HFFc6 (cell line): Measurements from ENCODE around the gene KIF26B. TPM values are rescaled to one million over a fixed set of nuclear protein-coding genes. Genes with fewer than 3 reads are reported as not detected.

Experiments
- DNase-seq: peaks from one replicate; pipeline ENCODE4 v3.0.0-alpha.2; 2018
- H3K27ac Mint-ChIP-seq: 2 replicates; pipeline ENCODE4 v1.8.0; 2020; ENCODE audit warnings: mild to moderate bottlenecking, mixed read lengths
- H3K27me3 Mint-ChIP-seq: 2 replicates; pipeline ENCODE4 v1.8.0; 2021; ENCODE audit warnings: mild to moderate bottlenecking, moderate library complexity, mixed read lengths; ENCODE audit not compliant: insufficient read depth
- H3K36me3 Mint-ChIP-seq: 2 replicates; pipeline ENCODE4 v1.8.0; 2021; ENCODE audit warnings: low read depth, mixed read lengths
- H3K4me1 Mint-ChIP-seq: 2 replicates; pipeline ENCODE4 v1.8.0; 2020; ENCODE audit warnings: low read depth, mixed read lengths
- H3K4me3 Mint-ChIP-seq: 2 replicates; pipeline ENCODE4 v1.8.0; 2020; ENCODE audit warnings: mild to moderate bottlenecking, moderate library complexity, mixed read lengths
- H3K9me3 Mint-ChIP-seq: 2 replicates; pipeline ENCODE4 v1.8.0; 2020; ENCODE audit warnings: mild to moderate bottlenecking, mixed read lengths
- CTCF ChIP-seq: fragments of 200-600 bp; sonication (generic); IDR thresholded peaks from 2 replicates; pipeline ENCODE4 v1.5.0; 2021; ENCODE audit warnings: antibody characterized with exemption, mild to moderate bottlenecking
- total RNA-seq, 6 experiments: library from RNA; stranded (reverse); fragmentation: NEBNext Ultra II Directional; extraction: Animal tissue kit (Norgen Biotek cat#: 25700); gene quantifications; 2 replicates in 1 of 6; 3 replicates in 5 of 6; pipeline ENCODE4 v1.2.3, GENCODE V29; 2021

Gene KIF26B
- total RNA-seq, 6 experiments from 2014 or later = 4.6 to 7.5 (median 5.5) TPM

- no peak for DNase-seq
- no peak for TF ChIP-seq CTCF
- Mint-ChIP-seq H3K9me3 (no peaks in the 10 kb centered on the region), H3K4me3 (no peak overlapping the region), H3K27ac (no peak overlapping the region), H3K4me1 (peaks cover 33% of the 10 kb centered on the region), H3K36me3 (no peaks in the 10 kb centered on the region), H3K27me3 (no peaks in the 10 kb centered on the region; the same call in 1 of the 2 replicates)
Observed at GRCh38 chr1:245463392-245464165, 308.8 kb downstream of the KIF26B start.

- Mint-ChIP-seq H3K27me3 (no peaks in the 10 kb centered on the region; the same call in 1 of the 2 replicates), H3K4me3 (no peak overlapping the region), H3K4me1 (peaks cover 26% of the 10 kb centered on the region), H3K27ac (no peak overlapping the region), H3K36me3 (no peaks in the 10 kb centered on the region), H3K9me3 (no peaks in the 10 kb centered on the region)
- TF ChIP-seq CTCF = no peak
- no peak for DNase-seq
Observed at GRCh38 chr1:245464290-245464689, 309.5 kb downstream of the KIF26B start.

GRCh38 chr1:245465666-245466065, 310.9 kb downstream of the KIF26B start:
- TF ChIP-seq CTCF = no peak
- H3K36me3 Mint-ChIP-seq = no peaks in the 10 kb centered on the region
- peaks cover 18% of the 10 kb centered on the region for H3K4me1 Mint-ChIP-seq
- H3K27ac Mint-ChIP-seq = no peak overlapping the region
- H3K27me3 Mint-ChIP-seq = no peaks in the 10 kb centered on the region; the same call in 1 of the 2 replicates
- DNase-seq = no peak
- H3K4me3 Mint-ChIP-seq = no peak overlapping the region
- H3K9me3 Mint-ChIP-seq = no peaks in the 10 kb centered on the region

DNA sequence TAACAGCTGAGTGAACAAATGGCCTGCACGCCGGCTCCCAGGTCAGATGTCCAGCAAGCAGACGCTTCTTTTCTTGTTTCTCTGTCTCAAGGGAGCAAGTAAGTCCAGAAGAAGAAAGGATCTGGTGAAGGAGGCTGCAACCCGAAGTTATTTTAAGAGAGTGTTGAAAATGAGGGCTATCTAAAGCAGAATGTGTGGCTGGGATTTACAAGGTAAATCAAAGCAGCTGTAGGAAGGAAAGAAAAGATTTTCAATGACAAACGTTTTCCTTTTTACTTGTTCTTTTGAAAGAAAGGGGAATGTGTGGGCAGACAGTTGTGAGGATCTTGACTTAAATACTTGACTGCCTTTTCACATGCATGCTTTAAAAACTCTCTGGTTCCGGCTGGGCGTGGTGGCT, 311.5 kb downstream of the KIF26B start:
- no peaks in the 10 kb centered on the region for H3K9me3 Mint-ChIP-seq
- no peak overlapping the region for H3K27ac Mint-ChIP-seq
- no peak for TF ChIP-seq CTCF
- no peak overlapping the region for H3K4me3 Mint-ChIP-seq
- peaks cover 18% of the 10 kb centered on the region for H3K4me1 Mint-ChIP-seq
- H3K27me3 Mint-ChIP-seq = no peaks in the 10 kb centered on the region; the same call in 1 of the 2 replicates
- no peaks in the 10 kb centered on the region for H3K36me3 Mint-ChIP-seq
- DNase-seq = no peak

DNA sequence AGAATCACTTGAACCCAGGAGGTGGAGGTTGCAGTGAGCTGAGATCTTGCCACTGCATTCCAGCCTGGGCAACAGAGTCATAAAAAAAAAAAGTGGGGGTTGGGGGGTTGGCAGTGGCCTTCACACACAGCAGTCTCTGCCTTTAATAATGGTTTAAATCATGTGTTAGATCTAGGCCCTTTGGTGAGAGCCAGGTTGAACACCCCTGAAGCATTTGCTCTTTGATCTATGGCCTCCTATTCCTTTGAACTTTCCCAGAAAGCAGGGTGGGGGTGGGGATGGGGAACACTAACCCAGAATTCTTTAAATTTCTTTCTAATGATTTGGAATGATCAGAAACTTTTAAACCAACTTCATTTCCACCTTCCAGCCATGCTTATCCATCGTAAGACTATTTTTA, 313.0 kb downstream of the KIF26B start:
- Mint-ChIP-seq H3K27ac (no peak overlapping the region), H3K4me3 (no peak overlapping the region), H3K27me3 (no peaks in the 10 kb centered on the region), H3K36me3 (no peaks in the 10 kb centered on the region), H3K4me1 (peaks cover 9% of the 10 kb centered on the region), H3K9me3 (no peaks in the 10 kb centered on the region)
- no peak for DNase-seq
- TF ChIP-seq CTCF = no peak
